HL-60/S4 (cell line): ENCODE data around the gene GMDS.

Source experiments
- in situ Hi-C: fragments of 300-500 bp; cut with MboI; formaldehyde crosslinking; loops from 2 replicates; pipeline ENCODE4 v1.14.3; 2022; ENCODE audit warnings: low sequenced_read_pairs

GMDS gene

GRCh38 chr6:1820714-1821113, 424.7 kb downstream of the GMDS start:
- in situ Hi-C loops, result no loop called here

GRCh38 chr6:1820165-1820564, 425.2 kb downstream of the GMDS start:
- in situ Hi-C loops, result no loop called here

- in situ Hi-C loops, result no loop called here
Measured at GRCh38 chr6:1819007-1819406, 426.4 kb downstream of the GMDS start.

- in situ Hi-C loops, result no loop called here
Measured at GRCh38 chr6:1817033-1817761, 428.2 kb downstream of the GMDS start.

- in situ Hi-C loops, result no loop called here
Measured at GRCh38 chr6:1815827-1816452, 429.5 kb downstream of the GMDS start.

GRCh38 chr6:1814279-1814678, 431.1 kb downstream of the GMDS start:
- in situ Hi-C loops, result no loop called here

- in situ Hi-C loops, result no loop called here
Measured at GRCh38 chr6:1812487-1812886, 432.9 kb downstream of the GMDS start.

GRCh38 chr6:1812034-1812433, 433.4 kb downstream of the GMDS start:
- in situ Hi-C loops, result no loop called here

- in situ Hi-C loops, result no loop called here
Measured at GRCh38 chr6:1810880-1811279, 434.5 kb downstream of the GMDS start.

- in situ Hi-C loops, result no loop called here
Measured at GRCh38 chr6:1809291-1809988, 436.0 kb downstream of the GMDS start.

GRCh38 chr6:1806935-1807334, 438.5 kb downstream of the GMDS start:
- in situ Hi-C loops, result no loop called here

- in situ Hi-C loops, result no loop called here
Measured at GRCh38 chr6:1802491-1803395, 442.7 kb downstream of the GMDS start.

- in situ Hi-C loops, result no loop called here
Measured at GRCh38 chr6:1801401-1801800, 444.0 kb downstream of the GMDS start.

GRCh38 chr6:1800845-1801244, 444.6 kb downstream of the GMDS start:
- in situ Hi-C loops, result no loop called here

- in situ Hi-C loops, result no loop called here
Measured at GRCh38 chr6:1798965-1799325, 446.5 kb downstream of the GMDS start.

- in situ Hi-C loops, result no loop called here
Measured at GRCh38 chr6:1798303-1798964, 447.0 kb downstream of the GMDS start.

- in situ Hi-C loops, result no loop called here
Measured at GRCh38 chr6:1797801-1798200, 447.6 kb downstream of the GMDS start.

- in situ Hi-C loops, result no loop called here
Measured at GRCh38 chr6:1796706-1797529, 448.5 kb downstream of the GMDS start.

- in situ Hi-C loops, result no loop called here
Measured at GRCh38 chr6:1795910-1796309, 449.5 kb downstream of the GMDS start.

GRCh38 chr6:1792989-1793388, 452.4 kb downstream of the GMDS start:
- in situ Hi-C loops, result no loop called here
